MCF 10A (cell line): ENCODE results near the gene LRRC2. TPM values are rescaled to one million over a fixed set of nuclear protein-coding genes. Genes with fewer than 3 reads are reported as not detected.
A peak's percentile ranks its signal among the peaks of the same experiment; 100 is the strongest.

Source experiments
- BruUV-seq: library from RNA; stranded (reverse); fragments of 400-500 nt; replicated peaks from 2 replicates; lab custom pipeline; 2021; lab: Mats Ljungman, UMichigan
- CTCF ChIA-PET: fragments of 300-600 bp; sonication (Branson Sonifier 250); formaldehyde crosslinking; extraction: SDS; loops from one replicate; lab custom pipeline; 2021; ENCODE audit warnings: antibody characterized with exemption, inconsistent platforms; lab: Yijun Ruan, JAX
- POLR2A ChIA-PET: fragments of 300-600, 350-650 bp; sonication (Branson Sonifier 250); formaldehyde crosslinking; extraction: SDS; loops from one replicate; lab custom pipeline; 2020; ENCODE audit warnings: antibody characterized with exemption, inconsistent platforms; lab: Yijun Ruan, JAX
- DNase-seq: peaks from one replicate; pipeline ENCODE4 v3.0.0-alpha.2; 2018; ENCODE audit not compliant: unreplicated experiment
- H3K27ac Mint-ChIP-seq: one replicate; pipeline ENCODE4 v1.8.0; 2022; ENCODE audit warnings: mild to moderate bottlenecking, low read depth, mixed read lengths; ENCODE audit not compliant: unreplicated experiment
- H3K27me3 Mint-ChIP-seq: one replicate; pipeline ENCODE4 v1.8.0; 2022; ENCODE audit warnings: mixed read lengths; ENCODE audit not compliant: insufficient read depth, unreplicated experiment
- H3K36me3 Mint-ChIP-seq: one replicate; pipeline ENCODE4 v1.8.0; 2022; ENCODE audit warnings: mild to moderate bottlenecking, moderate library complexity, mixed read lengths; ENCODE audit not compliant: insufficient read depth, unreplicated experiment
- H3K4me1 Mint-ChIP-seq: one replicate; pipeline ENCODE4 v1.8.0; 2022; ENCODE audit warnings: mixed read lengths; ENCODE audit not compliant: insufficient read depth, unreplicated experiment
- H3K4me3 Mint-ChIP-seq: one replicate; pipeline ENCODE4 v1.8.0; 2022; ENCODE audit warnings: mild to moderate bottlenecking, moderate library complexity, mixed read lengths; ENCODE audit not compliant: unreplicated experiment
- H3K9me3 Mint-ChIP-seq: one replicate; pipeline ENCODE4 v1.8.0; 2022; ENCODE audit warnings: mixed read lengths; ENCODE audit not compliant: unreplicated experiment
- intact Hi-C: fragments of 100-400 bp; cut with micrococcal nuclease; formaldehyde crosslinking; loops from 2 replicates; pipeline ENCODE4 v1.14.1; 2022
- total RNA-seq: library from RNA; stranded (reverse); gene quantifications from 2 replicates; pipeline ENCODE4 v1.2.3, GENCODE V29; 2022
- TF ChIP-seq, protein P1 (sequence below): fragments of 200-600 bp; IDR thresholded peaks from one replicate; pipeline ENCODE4 v1.8.0; 2022; ENCODE audit warnings: antibody characterized with exemption, mild to moderate bottlenecking; ENCODE audit not compliant: unreplicated experiment

LRRC2 gene
- total RNA-seq, 1 experiment from 2014 or later, result not detected

DNA sequence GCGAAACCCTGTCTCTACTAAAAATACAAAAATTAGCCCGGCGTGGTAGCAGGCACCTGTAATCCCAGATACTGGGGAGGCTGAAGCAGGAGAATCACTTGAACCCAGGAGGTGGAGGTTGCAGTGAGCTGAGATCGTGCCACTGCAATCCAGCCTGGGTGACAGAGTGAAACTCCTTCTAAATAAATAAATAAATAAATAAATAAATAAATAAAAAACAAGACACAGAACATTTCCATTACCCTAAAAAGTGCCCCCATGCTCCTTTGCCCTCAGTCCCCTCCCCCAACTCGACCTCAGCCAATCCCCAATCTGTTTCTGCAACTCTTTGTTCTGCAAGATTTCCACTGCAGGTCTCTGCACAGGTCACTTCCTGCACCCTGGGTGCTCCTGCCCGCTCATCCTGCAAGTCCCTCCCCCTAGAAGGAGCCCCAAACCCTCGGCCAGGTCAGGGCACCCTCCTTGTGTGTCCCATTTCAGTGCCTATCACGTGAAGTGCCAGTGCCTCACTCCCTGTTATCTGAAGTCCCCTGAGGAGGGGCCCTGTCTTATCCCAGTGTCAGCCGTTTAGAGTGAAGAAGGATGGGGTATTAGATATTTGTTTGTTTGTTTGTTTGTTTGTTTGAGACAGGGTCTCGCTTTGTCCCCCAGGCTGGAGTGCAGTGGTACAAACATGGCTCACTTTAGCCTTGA lies 47.4 kb upstream of the LRRC2 start:
- Mint-ChIP-seq H3K27me3 (peaks cover 46% of the 10 kb centered on the region), H3K4me1 (peaks cover 5% of the 10 kb centered on the region), H3K9me3 (no peaks in the 10 kb centered on the region), H3K27ac (no peak overlapping the region), H3K4me3 (no peak overlapping the region), H3K36me3 (no peaks in the 10 kb centered on the region)
- TF ChIP-seq, protein P1, sequence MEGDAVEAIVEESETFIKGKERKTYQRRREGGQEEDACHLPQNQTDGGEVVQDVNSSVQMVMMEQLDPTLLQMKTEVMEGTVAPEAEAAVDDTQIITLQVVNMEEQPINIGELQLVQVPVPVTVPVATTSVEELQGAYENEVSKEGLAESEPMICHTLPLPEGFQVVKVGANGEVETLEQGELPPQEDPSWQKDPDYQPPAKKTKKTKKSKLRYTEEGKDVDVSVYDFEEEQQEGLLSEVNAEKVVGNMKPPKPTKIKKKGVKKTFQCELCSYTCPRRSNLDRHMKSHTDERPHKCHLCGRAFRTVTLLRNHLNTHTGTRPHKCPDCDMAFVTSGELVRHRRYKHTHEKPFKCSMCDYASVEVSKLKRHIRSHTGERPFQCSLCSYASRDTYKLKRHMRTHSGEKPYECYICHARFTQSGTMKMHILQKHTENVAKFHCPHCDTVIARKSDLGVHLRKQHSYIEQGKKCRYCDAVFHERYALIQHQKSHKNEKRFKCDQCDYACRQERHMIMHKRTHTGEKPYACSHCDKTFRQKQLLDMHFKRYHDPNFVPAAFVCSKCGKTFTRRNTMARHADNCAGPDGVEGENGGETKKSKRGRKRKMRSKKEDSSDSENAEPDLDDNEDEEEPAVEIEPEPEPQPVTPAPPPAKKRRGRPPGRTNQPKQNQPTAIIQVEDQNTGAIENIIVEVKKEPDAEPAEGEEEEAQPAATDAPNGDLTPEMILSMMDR, result no peak
- intact Hi-C loops, result no loop called here
- CTCF ChIA-PET, result no interaction called here
- POLR2A ChIA-PET, result interaction anchor here (1.1 kb wide), 1 partner anchor 12 kb away, joined by 5 read pairs; no protein-coding TSS in a partner anchor
- DNase-seq, result no peak
- BruUV-seq, result no TSS peak

DNA sequence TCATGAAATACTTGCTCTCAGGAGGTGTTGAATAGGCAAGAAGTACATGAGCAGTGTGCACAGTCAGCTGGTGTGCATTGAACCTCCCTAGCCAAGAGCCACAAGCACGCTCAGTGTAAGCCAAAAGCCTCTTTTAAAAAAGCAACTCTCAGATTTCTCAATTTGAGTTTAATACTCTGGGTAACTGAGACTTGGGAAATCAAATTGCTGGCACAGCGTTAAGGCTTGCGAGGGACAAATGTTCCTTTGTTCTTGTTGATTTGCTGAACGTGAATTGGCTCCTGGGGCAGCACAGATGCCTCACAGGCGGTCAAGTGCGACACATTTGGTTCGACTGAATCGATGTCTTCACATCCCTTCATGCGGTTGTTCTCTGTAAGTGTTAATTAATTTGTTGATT lies 46.2 kb upstream of the LRRC2 start, which contains the start of gene FAM240A:
Gene FAM240A (plus strand): TSS at position 202 of the 400 bp plus-strand sequence. CDS start 159 bp downstream, at position 361.
- POLR2A ChIA-PET, result no interaction called here
- Mint-ChIP-seq H3K9me3 (no peaks in the 10 kb centered on the region), H3K36me3 (no peaks in the 10 kb centered on the region), H3K27me3 (peaks cover 45% of the 10 kb centered on the region), H3K4me3 (no peak within 1 kb of the TSS), H3K4me1 (peaks cover 5% of the 10 kb centered on the region), H3K27ac (no peak within 1 kb of the TSS)
- BruUV-seq, result no TSS peak
- no peak for DNase-seq
- CTCF ChIA-PET, result no interaction called here
- intact Hi-C loops, result no loop called here
- TF ChIP-seq, protein P1, result no peak

DNA sequence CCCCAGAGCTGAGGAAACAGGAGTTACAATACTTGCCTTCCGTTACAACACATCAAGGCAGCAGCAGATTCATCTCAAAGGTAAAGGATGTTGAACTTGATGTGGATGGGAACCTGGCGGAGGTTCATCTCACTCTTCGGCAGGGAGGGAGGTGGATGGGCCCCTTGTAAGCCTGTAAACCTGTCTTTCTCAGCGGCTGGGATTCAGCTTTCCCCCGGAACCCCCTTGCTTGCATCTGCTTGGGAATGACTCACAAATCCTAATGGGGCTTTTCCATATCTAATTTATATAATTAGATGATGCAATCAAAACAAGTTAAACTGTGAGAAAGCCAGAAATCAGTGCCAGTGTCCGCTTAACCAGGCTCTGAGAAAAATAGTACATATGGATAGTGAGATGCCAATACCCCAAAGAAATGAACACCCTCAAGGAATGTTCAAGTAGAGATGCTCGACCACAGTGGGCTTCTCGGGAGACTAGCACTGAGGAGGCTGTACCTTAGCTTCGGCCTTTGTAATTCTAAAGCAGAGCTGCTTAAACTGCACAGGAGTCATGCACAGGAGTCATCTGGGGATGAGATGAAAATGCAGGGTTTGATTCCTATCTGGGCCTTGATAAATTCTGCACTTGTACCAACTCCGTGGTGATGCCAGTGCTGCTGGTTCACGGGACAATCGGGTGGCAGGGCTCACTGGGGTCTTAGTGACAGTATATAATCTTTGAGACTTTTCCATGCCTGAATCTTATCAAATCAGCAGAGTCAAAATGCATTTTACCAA lies 44.0 kb upstream of the LRRC2 start:
- TF ChIP-seq, protein P1, result no peak
- Mint-ChIP-seq H3K36me3 (no peaks in the 10 kb centered on the region), H3K27me3 (peaks cover 33% of the 10 kb centered on the region), H3K4me3 (no peak overlapping the region), H3K9me3 (no peaks in the 10 kb centered on the region), H3K4me1 (peaks cover 2% of the 10 kb centered on the region), H3K27ac (no peak overlapping the region)
- ChIA-PET POLR2A (interaction anchor here (0.5 to 2.1 kb wide), 3 partner anchors 20 to 854 kb away, joined by 3 to 5 read pairs (median 3); no protein-coding TSS in a partner anchor), CTCF (interaction anchor here (0.5 to 1.0 kb wide), 2 partner anchors 11 to 20 kb away, joined by 3 read pairs; no protein-coding TSS in a partner anchor)
- no peak for DNase-seq
- BruUV-seq, result no TSS peak
- intact Hi-C loops, result no loop called here

DNA sequence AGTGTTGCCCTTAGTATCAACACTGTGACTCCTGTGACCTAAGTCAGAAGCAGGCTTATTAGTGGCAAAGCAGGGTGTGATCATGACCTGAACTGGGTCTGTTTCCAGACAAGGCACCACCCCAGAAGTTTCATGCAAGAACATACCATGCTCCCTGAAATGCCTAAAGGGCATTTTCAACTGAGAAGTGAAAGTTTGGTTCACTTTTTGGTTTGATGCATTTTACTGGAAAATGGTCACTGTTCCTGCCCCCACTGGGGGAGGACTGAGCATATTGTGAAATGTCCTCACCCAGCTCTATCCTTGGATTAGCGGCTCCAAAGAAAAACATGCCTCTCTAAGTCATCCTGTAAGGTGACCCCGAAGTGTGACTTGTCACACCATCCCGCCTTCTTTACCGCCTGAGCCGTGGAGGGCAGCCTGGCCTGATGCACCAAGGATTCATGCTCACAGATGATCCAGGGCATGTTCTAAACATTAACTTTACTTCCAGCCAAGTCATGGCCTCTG lies 43.2 kb upstream of the LRRC2 start:
- Mint-ChIP-seq H3K4me3 (no peak overlapping the region), H3K27ac (no peak overlapping the region), H3K27me3 (peaks cover 26% of the 10 kb centered on the region), H3K9me3 (no peaks in the 10 kb centered on the region), H3K36me3 (no peaks in the 10 kb centered on the region), H3K4me1 (no peaks in the 10 kb centered on the region)
- intact Hi-C loops, result no loop called here
- TF ChIP-seq, protein P1, result no peak
- peak; percentile 18 for DNase-seq
- ChIA-PET POLR2A (interaction anchor here (1.7 to 2.1 kb wide), 2 partner anchors 11 to 21 kb away, joined by 4 to 5 read pairs; no protein-coding TSS in a partner anchor), CTCF (interaction anchor here (0.5 kb wide), 1 partner anchor 12 kb away, joined by 3 read pairs; no protein-coding TSS in a partner anchor)
- BruUV-seq, result no TSS peak
